ENCODE measurements around the gene HCRTR1. TPM values are rescaled to one million over a fixed set of nuclear protein-coding genes. Genes with fewer than 3 reads are reported as not detected.

Gene HCRTR1
- total RNA-seq, 1 donor from 2014 or later: 1.1 TPM

GRCh38 chr1:31650161-31651088, 32.9 kb downstream of the HCRTR1 start:
- no peak for DNase-seq

GRCh38 chr1:31651089-31651420, 33.6 kb downstream of the HCRTR1 start:
- no peak for DNase-seq

GRCh38 chr1:31651766-31652165, 34.3 kb downstream of the HCRTR1 start:
- no peak for DNase-seq

GRCh38 chr1:31652891-31653499, 35.5 kb downstream of the HCRTR1 start:
- DNase-seq: no peak

GRCh38 chr1:31653717-31654473, 36.4 kb downstream of the HCRTR1 start:
- no peak for DNase-seq

GRCh38 chr1:31654474-31654776, 36.9 kb downstream of the HCRTR1 start:
- no peak for DNase-seq

GRCh38 chr1:31655104-31655503, 37.6 kb downstream of the HCRTR1 start:
- DNase-seq: no peak

- no peak for DNase-seq
Observed at GRCh38 chr1:31655756-31656155, 38.3 kb downstream of the HCRTR1 start.

- DNase-seq: no peak
Observed at GRCh38 chr1:31657020-31657804, 39.7 kb downstream of the HCRTR1 start.

GRCh38 chr1:31657972-31658510, 40.6 kb downstream of the HCRTR1 start:
- DNase-seq: no peak

- DNase-seq: no peak
Observed at GRCh38 chr1:31658721-31659120, 41.2 kb downstream of the HCRTR1 start.

- no peak for DNase-seq
Observed at GRCh38 chr1:31659889-31660288, 42.4 kb downstream of the HCRTR1 start.

GRCh38 chr1:31660871-31661455, 43.5 kb downstream of the HCRTR1 start:
- DNase-seq: no peak

- no peak for DNase-seq
Observed at GRCh38 chr1:31661856-31662255, 44.4 kb downstream of the HCRTR1 start.

- DNase-seq: no peak
Observed at GRCh38 chr1:31662463-31662862, 45.0 kb downstream of the HCRTR1 start.

- DNase-seq: no peak
Observed at GRCh38 chr1:31663622-31664452, 46.3 kb downstream of the HCRTR1 start.

GRCh38 chr1:31664528-31664927, 47.0 kb downstream of the HCRTR1 start:
- DNase-seq: no peak

- no peak for DNase-seq
Observed at GRCh38 chr1:31665234-31665878, 47.9 kb downstream of the HCRTR1 start.

GRCh38 chr1:31666263-31666963, 48.9 kb downstream of the HCRTR1 start:
- peak; percentile 52 for DNase-seq

Data from occipital lobe (tissue), 2 donors.